Daoy (cell line): ENCODE results near the gene EML4. TPM values are rescaled to one million over a fixed set of nuclear protein-coding genes. Genes with fewer than 3 reads are reported as not detected.

Source experiments
- DNase-seq: peaks from one replicate; pipeline ENCODE4 v3.0.0-alpha.2; 2015; ENCODE audit warnings: low read depth
- total RNA-seq: library from RNA; depleted of rRNA; stranded (reverse); fragments of >200 nt; shearing (Covaris generic); gene quantifications from 2 replicates; pipeline ENCODE4 v1.2.3, GENCODE V29; 2014

Gene EML4
- total RNA-seq, 1 experiment from 2014 or later: 36.1 TPM

DNA sequence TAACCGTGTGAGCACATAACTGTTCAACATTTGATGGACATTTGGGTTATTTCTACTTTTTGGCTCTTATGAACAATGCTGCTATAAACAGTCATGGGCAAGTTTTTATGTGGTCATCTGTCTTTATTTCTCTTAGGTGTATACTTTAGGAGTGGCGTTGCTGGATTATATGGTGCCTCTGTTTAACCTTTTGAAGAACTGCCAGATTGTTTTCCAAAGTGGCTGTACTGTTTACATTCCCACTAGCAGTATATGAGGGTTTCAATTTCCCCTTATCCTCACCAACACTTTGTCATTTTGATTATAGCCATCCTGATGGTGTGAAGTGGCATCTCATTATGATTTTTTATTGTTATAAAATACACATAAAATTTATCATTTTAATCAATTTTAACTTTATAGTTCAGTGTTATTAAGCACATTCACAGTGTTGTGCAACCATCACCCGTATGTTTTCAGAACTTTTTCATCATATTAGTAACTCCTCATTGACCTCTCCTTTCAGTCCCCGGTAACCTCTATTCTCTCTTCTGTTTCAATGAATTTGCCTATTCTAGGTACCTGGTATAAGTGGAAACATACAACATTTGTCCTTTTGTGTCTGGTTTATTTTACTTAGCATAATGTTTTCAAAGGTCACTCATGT is 55.4 kb downstream of the EML4 start:
- DNase-seq: no peak

DNA sequence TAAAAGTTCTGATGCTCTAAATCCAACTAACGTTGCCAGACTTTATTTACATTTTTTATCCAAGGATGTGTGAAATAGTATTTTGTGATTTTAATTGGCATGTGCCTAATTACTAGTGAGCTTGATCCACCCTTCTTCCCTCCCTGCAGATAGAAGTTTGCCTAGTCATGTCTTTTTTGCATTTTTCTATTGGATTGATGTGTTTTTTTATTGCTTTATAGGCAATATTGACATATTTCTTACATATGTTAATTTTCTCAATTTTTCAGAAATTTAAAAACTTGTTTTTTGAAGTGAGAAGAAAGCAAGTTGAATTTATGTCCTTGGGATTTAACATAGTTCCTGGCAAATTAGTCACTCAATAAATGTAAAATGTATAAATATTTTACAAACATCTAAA is 56.4 kb downstream of the EML4 start:
- no peak for DNase-seq

DNA sequence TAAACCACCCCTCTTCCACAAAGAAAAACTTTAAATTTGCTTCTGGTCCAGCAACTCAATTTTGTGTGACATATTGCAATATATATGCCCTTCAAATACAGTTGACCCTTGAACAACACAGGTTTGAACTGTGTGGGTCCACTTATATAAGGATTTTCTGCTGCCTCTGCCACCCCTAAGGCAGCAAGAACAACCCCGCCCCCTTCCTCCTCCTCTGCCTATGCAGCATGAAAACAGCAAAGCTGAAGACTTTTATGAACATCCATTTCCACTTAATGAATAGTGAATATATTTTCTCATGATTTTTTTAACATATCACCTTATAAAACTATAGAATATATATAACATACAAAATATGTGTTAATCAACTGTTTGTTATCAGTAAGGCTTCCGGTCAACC is 58.3 kb downstream of the EML4 start:
- no peak for DNase-seq

GRCh38 chr2:42228101-42228500 is 58.9 kb downstream of the EML4 start:
- no peak for DNase-seq

- no peak for DNase-seq
Measured at GRCh38 chr2:42229949-42230348, 60.8 kb downstream of the EML4 start.

DNA sequence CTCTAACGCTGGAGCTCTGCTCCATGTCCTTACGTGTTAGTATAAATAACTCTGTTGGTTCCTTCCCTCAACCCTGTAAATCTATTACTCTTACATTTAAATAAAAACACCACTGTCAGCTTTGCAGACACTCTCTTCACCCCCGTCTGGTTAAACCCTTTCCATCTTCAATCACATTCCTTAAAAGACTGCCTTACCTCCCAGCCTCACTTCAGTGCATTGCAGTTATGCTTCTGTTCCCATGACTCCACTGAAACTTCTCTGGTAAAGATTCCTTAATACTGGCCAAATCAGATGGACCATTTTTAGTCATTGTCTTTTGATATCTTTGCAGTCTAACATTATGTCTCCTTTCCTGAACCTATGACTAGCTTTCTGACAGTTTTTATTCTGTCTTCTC is 61.7 kb downstream of the EML4 start:
- DNase-seq: no peak

- DNase-seq: no peak
Measured at GRCh38 chr2:42232024-42232423, 62.9 kb downstream of the EML4 start.

- no peak for DNase-seq
Measured at GRCh38 chr2:42233976-42234441, 64.9 kb downstream of the EML4 start.

DNA sequence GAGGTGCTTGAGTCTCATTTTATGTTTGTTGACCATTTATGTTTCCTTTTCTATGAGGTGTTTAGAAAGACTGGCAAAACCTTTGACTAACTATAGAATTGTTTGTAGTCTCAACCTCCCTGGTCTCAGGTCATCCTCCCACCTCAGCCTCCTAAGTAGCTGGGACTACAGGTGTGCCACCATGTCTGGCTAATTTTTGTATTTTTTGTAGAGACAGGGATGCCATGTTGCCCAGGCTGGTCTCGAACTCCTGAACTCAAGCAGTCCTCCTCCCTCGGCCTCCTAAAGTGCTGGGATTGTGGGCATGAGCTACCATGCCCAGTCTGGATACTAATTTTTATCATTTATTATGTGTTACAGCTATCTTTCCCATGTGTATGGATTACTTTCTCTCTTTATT is 67.8 kb downstream of the EML4 start:
- no peak for DNase-seq

DNA sequence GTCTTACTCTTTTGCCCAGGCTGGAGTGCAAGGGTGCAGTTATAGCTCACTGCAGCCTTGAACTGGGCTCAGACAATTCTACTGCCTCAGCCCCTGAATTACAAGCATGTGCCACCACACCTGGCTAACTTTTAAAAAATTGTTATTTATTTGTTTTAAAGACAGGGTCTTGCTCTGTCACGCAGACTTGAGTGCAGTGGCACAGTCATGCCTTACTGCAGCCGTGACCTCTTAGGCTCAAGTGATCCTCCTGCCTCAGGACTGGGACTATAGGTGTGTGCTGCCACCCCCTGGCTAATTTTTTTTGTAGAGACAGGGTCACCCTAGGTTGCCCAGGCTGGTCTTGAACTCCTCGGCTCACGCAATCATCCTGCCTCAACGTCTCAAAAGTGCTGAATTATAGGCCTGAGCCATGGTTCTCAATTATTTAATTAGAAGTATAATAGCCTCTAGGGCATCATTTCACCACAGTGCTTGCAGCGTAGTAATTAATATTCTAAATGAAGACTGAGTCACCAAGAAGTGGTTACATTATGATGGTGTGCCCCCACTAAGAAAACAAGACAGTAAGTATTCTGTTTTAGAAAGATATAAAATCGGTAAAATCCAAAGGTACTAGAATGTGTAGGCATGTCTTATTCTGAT is 69.6 kb downstream of the EML4 start:
- peak; percentile 28 for DNase-seq

DNA sequence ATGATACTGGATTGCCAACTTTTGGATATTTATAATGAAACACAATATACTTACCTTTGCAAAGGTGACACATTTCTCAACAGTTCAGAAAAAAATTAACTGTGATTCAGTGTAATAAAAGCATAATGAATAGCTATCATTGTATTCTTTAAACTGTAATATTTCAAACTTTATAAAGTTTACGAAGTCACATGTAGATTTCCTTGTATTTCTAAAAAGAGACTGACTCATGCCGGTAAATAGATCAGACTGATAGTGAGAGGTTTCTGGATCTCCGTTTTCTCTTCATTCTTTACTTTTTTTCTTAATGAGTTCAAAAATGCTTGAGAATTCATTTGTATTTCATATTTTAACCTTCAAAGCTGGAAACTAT is 70.1 kb downstream of the EML4 start:
- no peak for DNase-seq

- DNase-seq: no peak
Measured at GRCh38 chr2:42239811-42240210, 70.7 kb downstream of the EML4 start.

DNA sequence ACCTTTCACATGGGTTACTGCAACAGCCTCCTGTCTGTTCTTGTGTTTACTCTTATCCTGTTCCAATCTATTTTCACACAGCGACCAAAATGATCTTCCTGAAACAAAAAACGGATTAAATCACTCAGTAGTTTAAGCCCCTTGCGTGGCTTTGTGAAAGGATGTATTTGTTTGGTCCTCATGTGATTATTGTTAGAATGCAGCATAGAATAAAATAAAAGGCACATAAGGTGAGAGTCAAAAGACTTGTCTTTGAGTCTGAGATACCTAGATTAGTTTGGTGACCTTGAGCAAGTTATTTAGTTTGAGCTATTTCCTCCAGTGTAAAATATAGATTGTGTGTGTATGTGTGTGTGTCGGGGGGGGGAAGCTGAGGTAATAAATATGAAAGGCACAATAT is 72.4 kb downstream of the EML4 start:
- no peak for DNase-seq

DNA sequence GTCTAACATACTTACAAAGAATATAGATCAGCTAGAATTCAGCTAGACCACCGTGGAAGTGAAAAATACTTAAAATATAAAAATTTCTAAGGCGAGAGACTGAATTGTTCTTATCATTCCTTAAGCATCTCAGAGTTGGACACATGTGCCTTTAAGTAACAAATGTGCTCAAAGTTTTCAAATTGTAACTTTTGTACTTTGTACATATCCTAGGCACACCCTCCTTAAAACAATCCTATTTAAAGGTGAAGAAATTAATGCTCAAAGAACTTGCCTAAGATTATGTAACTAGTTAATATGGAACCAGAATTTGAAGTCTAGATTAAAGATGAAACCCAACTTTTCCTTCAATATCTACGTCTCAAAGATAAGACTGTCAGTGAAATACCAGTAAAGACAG is 74.1 kb downstream of the EML4 start:
- no peak for DNase-seq

DNA sequence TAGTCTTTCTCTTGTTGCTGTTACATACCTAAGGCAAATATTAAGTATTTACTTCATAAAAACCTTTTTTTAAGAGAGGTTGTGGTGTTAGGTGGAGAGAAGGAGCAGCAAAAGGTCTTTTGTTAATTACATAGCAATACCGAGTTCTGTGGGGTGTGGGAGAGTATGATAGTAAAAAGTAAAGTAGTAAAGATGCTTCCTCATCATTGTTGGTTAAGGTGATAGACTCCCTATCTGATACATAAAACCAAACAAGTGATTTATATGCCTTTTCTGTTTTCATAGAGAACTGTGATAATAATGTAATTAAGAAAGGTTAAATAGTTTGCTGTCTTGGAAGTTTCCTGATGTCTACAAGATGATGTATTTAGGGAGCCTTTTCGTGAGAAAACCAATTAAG is 75.4 kb downstream of the EML4 start:
- DNase-seq: no peak

DNA sequence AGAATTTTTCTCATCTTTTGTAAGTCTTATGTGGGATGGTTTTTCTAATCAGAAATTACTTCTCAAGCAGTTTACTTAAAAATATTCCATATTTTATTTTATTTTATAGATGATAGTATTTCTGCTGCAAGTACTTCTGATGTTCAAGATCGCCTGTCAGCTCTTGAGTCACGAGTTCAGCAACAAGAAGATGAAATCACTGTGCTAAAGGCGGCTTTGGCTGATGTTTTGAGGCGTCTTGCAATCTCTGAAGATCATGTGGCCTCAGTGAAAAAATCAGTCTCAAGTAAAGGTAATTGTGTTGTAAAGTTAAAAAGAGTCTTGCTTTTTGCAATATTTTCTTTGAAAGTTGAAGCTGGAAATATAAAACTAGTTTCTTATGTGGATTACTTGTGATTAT is 76.2 kb downstream of the EML4 start:
- DNase-seq: no peak

DNA sequence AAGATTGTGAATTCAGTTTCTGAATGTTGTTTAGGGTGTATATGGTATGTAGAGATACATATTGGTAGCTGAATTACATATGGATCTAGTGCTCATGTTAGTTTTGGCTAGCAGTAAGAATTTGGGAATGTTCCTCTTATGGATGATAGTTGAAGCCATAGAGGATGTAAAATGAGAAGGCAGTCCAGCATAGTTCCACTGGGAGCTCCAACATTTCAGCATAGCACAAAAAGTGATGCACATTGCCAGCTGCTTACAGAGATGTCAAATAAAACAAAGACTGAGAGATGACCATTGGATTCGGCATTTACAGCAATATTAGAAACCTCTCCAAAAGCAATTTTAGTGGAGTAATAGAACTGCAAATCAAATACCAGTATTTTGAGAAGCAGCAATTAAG is 77.4 kb downstream of the EML4 start:
- DNase-seq: no peak

DNA sequence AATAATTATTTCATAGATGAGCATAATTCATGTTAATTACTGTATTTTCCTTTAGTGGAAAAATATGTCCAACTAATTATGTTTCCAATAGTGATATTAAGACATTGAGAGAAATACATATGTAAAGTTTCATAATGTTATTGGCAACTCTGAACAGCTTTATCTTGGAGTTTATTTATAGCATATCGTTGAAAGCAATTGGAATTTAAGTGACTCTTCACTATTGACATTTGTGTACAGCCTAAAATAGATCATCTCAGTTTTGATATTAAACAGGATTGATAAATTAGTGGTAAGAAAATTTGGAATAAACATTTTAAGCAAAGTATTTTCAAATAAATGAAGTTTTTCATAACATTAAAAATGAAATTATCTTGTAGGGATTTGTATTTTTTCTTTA is 79.7 kb downstream of the EML4 start:
- no peak for DNase-seq

- no peak for DNase-seq
Measured at GRCh38 chr2:42249284-42249683, 80.1 kb downstream of the EML4 start.

GRCh38 chr2:42249887-42250286 is 80.7 kb downstream of the EML4 start:
- DNase-seq: peak; percentile 5

DNA sequence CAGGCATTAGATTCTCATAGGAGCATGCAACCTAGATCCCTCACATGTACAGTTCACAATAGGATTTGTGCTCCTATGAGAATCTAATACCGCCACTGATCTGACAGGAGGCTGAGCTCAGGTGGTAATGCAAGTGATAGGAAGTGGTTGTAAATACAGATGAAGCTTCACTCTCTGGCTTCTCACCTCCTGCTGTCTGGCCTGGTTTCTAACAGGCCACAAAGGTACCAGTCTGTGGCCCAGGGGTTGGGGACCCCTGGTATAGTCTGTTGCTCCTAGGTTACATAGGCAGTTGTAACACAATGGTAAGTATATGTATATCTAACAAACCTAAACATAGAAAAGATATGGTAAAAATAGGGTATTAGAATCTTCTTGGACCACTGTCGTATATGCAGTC is 81.8 kb downstream of the EML4 start:
- DNase-seq: no peak

- no peak for DNase-seq
Measured at GRCh38 chr2:42252464-42252863, 83.3 kb downstream of the EML4 start.

DNA sequence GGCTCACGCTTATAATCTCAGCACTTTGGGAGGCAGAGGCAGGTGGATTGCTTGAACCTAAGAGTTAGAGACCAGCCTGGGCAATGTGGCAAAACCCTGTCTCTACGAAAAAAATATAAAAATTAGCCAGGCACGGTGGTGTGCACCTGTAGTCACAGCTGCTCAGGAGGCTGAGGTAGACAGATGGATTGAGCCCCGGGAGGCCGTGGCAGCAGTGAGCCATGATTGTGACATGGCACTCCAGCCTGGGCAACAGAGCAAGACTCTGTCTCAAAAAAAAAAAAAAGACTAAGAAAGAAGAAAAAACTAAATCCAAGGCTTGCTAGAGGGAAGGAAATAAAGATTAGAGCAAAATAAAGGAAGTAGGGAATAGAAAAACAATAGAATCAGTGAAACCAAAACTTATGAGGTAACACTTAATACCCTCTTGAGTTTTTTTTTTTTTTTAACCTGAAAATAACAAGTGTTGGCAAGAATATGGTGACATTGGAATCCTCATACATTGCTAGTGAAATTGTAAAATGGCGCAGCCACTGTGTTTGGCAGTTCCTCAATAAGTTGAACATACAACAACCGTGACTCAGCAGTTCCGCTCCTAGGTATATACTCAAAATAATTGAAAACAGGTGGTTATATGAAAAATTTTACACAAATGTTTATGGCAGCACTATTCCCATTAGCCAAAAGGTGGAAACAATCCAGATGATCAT is 85.2 kb downstream of the EML4 start:
- no peak for DNase-seq
